NCI-H2081 (cell line): Measurements from ENCODE around the gene TTLL12.
A peak's percentile ranks its signal among the peaks of the same experiment; 100 is the strongest.

Experiments
- DNase-seq, 2 experiments: peaks; one replicate each; lab custom pipeline; 2025; lab: John Stamatoyannopoulos, UW

TTLL12 gene

GRCh38 chr22:43173566-43173965 is 13.4 kb downstream of the TTLL12 start:
- DNase-seq = no peak

- no peak for DNase-seq
Observed at GRCh38 chr22:43172191-43172590, 14.7 kb downstream of the TTLL12 start.

- DNase-seq = no peak
Observed at GRCh38 chr22:43171607-43172006, 15.3 kb downstream of the TTLL12 start.

- no peak for DNase-seq
Observed at GRCh38 chr22:43171019-43171491, 15.9 kb downstream of the TTLL12 start.

GRCh38 chr22:43170131-43170480 is 16.8 kb downstream of the TTLL12 start:
- no peak for DNase-seq

GRCh38 chr22:43169310-43170130 is 17.4 kb downstream of the TTLL12 start:
- no peak for DNase-seq

GRCh38 chr22:43168471-43169309 is 18.2 kb downstream of the TTLL12 start:
- no peak for DNase-seq

GRCh38 chr22:43167001-43167589 is 19.8 kb downstream of the TTLL12 start:
- no peak for DNase-seq

- DNase-seq = no peak
Observed at GRCh38 chr22:43166132-43166930, 20.6 kb downstream of the TTLL12 start.

GRCh38 chr22:43164636-43165035 is 22.3 kb downstream of the TTLL12 start:
- DNase-seq = no peak

GRCh38 chr22:43163241-43163795 is 23.6 kb downstream of the TTLL12 start:
- no peak for DNase-seq

GRCh38 chr22:43162412-43163150 is 24.4 kb downstream of the TTLL12 start:
- no peak for DNase-seq

GRCh38 chr22:43160497-43161126 is 26.3 kb downstream of the TTLL12 start:
- no peak for DNase-seq

- peak in 1 of 2 experiments; percentile 25 for DNase-seq
Observed at GRCh38 chr22:43159484-43160178, 27.3 kb downstream of the TTLL12 start.

GRCh38 chr22:43158778-43159483 is 28.0 kb downstream of the TTLL12 start:
- no peak for DNase-seq

GRCh38 chr22:43157874-43158546 is 28.9 kb downstream of the TTLL12 start:
- no peak for DNase-seq

GRCh38 chr22:43156413-43156812 is 30.5 kb downstream of the TTLL12 start:
- DNase-seq = no peak

- no peak for DNase-seq
Observed at GRCh38 chr22:43155789-43156188, 31.1 kb downstream of the TTLL12 start.
